ENCODE measurements around the gene HTR7.
A peak's percentile ranks its signal among the peaks of the same experiment; 100 is the strongest.

The HTR7 gene

GRCh38 chr10:90800232-90800796 lies 57.5 kb downstream of the HTR7 start:
- no peak for DNase-seq

- DNase-seq = no peak
Measured at GRCh38 chr10:90799172-90799571, 58.7 kb downstream of the HTR7 start.

GRCh38 chr10:90798482-90798881 lies 59.4 kb downstream of the HTR7 start:
- DNase-seq = no peak

GRCh38 chr10:90790422-90790821 lies 67.4 kb downstream of the HTR7 start:
- DNase-seq = no peak

- DNase-seq = no peak
Measured at GRCh38 chr10:90788968-90789367, 68.9 kb downstream of the HTR7 start.

GRCh38 chr10:90788199-90788491 lies 69.7 kb downstream of the HTR7 start:
- no peak for DNase-seq

GRCh38 chr10:90787393-90788198 lies 70.2 kb downstream of the HTR7 start:
- DNase-seq = peak; percentile 4

GRCh38 chr10:90785782-90786181 lies 72.1 kb downstream of the HTR7 start:
- no peak for DNase-seq

- DNase-seq = no peak
Measured at GRCh38 chr10:90784771-90785170, 73.1 kb downstream of the HTR7 start.

- no peak for DNase-seq
Measured at GRCh38 chr10:90780488-90780887, 77.4 kb downstream of the HTR7 start.

GRCh38 chr10:90779548-90779947 lies 78.3 kb downstream of the HTR7 start:
- DNase-seq = no peak

GRCh38 chr10:90777621-90778020 lies 80.2 kb downstream of the HTR7 start:
- no peak for DNase-seq

- DNase-seq = no peak
Measured at GRCh38 chr10:90775351-90776028, 82.3 kb downstream of the HTR7 start.

- DNase-seq = no peak
Measured at GRCh38 chr10:90769946-90770841, 87.6 kb downstream of the HTR7 start.

GRCh38 chr10:90751107-90751997 lies 106.5 kb downstream of the HTR7 start:
- DNase-seq = peak; percentile 16

GRCh38 chr10:90746829-90747228 lies 111.0 kb downstream of the HTR7 start:
- no peak for DNase-seq

- DNase-seq = no peak
Measured at GRCh38 chr10:90745565-90745964, 112.3 kb downstream of the HTR7 start.

GRCh38 chr10:90743291-90743690 lies 114.5 kb downstream of the HTR7 start:
- DNase-seq = no peak

GRCh38 chr10:90741926-90742565 lies 115.8 kb downstream of the HTR7 start:
- DNase-seq = no peak

GRCh38 chr10:90740265-90740664 lies 117.6 kb downstream of the HTR7 start:
- DNase-seq = peak; percentile 16

- peak; percentile 87 for DNase-seq
Measured at GRCh38 chr10:90738885-90739284, 119.0 kb downstream of the HTR7 start.

- DNase-seq = no peak
Measured at GRCh38 chr10:90734415-90734814, 123.4 kb downstream of the HTR7 start.
